Left ventricle myocardium inferior (tissue), 1 donor: ENCODE data around the gene PBX3. TPM values are rescaled to one million over a fixed set of nuclear protein-coding genes. Genes with fewer than 3 reads are reported as not detected.

ENCODE experiments used
- DNase-seq: peaks from one replicate; pipeline ENCODE4 v3.0.0-alpha.2; 2020
- H3K27ac ChIP-seq: fragments of 200-600 bp; replicated peaks from 2 replicates; pipeline ENCODE4 v1.8.0; 2021
- H3K27me3 ChIP-seq: fragments of 200-600 bp; 2 replicates; pipeline ENCODE4 v1.8.0; 2021; ENCODE audit warnings: low read depth
- H3K36me3 ChIP-seq: fragments of 200-600 bp; 2 replicates; pipeline ENCODE4 v1.8.0; 2021
- H3K4me1 ChIP-seq: fragments of 200-600 bp; 2 replicates; pipeline ENCODE4 v1.8.0; 2021
- H3K4me3 ChIP-seq: fragments of 200-600 bp; 2 replicates; pipeline ENCODE4 v1.8.0; 2021; ENCODE audit warnings: mild to moderate bottlenecking, moderate library complexity
- H3K9me3 ChIP-seq: fragments of 200-600 bp; replicated peaks from 2 replicates; pipeline ENCODE4 v1.8.0; 2021
- intact Hi-C: fragments of 100-400 bp; cut with micrococcal nuclease; formaldehyde crosslinking; loops from one replicate; pipeline ENCODE4 v1.11.0; 2022
- total RNA-seq: library from RNA; stranded (reverse); fragmentation: NEBNext Ultra II Directional; extraction: Animal tissue kit (Norgen Biotek cat#: 25700); gene quantifications from one replicate; pipeline ENCODE4 v1.2.1, GENCODE V29; 2021
- TF ChIP-seq, protein P1 (sequence below): fragments of 200-600 bp; IDR thresholded peaks from 2 replicates; pipeline ENCODE4 v1.8.0; 2021; ENCODE audit warnings: antibody characterized with exemption, mild to moderate bottlenecking, borderline replicate concordance
- donor health status: DM: no; HTN: yes; CAD: no; lungs with severe emphysema.

PBX3 gene
- total RNA-seq, 1 donor from 2014 or later: 44.2 TPM

DNA sequence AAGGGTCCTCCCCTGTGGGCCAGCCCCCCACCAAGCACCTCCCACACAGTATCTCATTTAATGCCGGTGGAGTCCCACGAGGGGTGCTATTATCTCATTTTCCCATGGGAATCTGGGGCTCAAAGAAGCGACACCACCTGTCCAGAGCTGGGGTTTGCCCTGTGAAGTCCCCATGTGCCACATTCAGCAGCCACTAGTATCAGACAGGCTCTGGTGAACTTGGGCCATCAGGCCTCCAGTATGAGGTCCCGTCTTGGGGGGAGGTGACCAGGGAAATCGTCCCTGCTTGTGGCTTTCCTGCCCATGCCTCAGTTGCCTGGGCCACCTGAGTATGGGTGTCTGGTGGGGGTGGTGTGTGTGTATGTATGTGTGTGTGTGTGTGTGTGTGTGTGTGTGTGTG lies 222.7 kb downstream of the PBX3 start:
- DNase-seq: no peak
- no peaks in the 10 kb centered on the region for H3K4me1 ChIP-seq
- H3K36me3 ChIP-seq: peaks cover 16% of the 10 kb centered on the region
- no peak overlapping the region for H3K4me3 ChIP-seq
- H3K27ac ChIP-seq: no peak overlapping the region
- no peaks in the 10 kb centered on the region for H3K27me3 ChIP-seq
- peaks cover 3% of the 10 kb centered on the region for H3K9me3 ChIP-seq
- TF ChIP-seq, protein P1, sequence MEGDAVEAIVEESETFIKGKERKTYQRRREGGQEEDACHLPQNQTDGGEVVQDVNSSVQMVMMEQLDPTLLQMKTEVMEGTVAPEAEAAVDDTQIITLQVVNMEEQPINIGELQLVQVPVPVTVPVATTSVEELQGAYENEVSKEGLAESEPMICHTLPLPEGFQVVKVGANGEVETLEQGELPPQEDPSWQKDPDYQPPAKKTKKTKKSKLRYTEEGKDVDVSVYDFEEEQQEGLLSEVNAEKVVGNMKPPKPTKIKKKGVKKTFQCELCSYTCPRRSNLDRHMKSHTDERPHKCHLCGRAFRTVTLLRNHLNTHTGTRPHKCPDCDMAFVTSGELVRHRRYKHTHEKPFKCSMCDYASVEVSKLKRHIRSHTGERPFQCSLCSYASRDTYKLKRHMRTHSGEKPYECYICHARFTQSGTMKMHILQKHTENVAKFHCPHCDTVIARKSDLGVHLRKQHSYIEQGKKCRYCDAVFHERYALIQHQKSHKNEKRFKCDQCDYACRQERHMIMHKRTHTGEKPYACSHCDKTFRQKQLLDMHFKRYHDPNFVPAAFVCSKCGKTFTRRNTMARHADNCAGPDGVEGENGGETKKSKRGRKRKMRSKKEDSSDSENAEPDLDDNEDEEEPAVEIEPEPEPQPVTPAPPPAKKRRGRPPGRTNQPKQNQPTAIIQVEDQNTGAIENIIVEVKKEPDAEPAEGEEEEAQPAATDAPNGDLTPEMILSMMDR: no peak
- intact Hi-C loops: no loop called here

DNA sequence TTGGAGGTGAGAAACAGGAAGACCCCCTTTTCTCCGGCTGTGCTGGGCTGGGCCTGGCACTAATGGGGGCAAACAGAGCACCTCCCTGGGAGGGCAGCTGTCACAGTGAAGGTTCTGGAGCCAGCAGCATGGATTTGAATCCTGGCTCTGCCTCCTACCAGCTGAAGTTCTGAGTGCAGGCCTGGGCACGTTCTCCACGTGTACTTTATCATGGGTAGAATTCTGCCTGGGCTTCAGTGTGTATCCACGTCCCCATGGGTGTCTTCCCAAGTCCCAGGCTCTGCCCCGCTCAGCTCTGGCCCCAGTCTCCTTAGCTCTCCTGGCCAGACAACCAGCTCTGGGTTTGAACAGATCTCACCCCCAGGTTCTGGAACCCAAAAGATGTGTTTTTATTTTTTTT lies 223.2 kb downstream of the PBX3 start:
- Histone ChIP-seq H3K27me3 (no peaks in the 10 kb centered on the region), H3K4me3 (no peak overlapping the region), H3K36me3 (peaks cover 12% of the 10 kb centered on the region), H3K9me3 (peaks cover 5% of the 10 kb centered on the region), H3K27ac (no peak overlapping the region), H3K4me1 (no peaks in the 10 kb centered on the region)
- TF ChIP-seq, protein P1: no peak
- intact Hi-C loops: no loop called here
- no peak for DNase-seq

DNA sequence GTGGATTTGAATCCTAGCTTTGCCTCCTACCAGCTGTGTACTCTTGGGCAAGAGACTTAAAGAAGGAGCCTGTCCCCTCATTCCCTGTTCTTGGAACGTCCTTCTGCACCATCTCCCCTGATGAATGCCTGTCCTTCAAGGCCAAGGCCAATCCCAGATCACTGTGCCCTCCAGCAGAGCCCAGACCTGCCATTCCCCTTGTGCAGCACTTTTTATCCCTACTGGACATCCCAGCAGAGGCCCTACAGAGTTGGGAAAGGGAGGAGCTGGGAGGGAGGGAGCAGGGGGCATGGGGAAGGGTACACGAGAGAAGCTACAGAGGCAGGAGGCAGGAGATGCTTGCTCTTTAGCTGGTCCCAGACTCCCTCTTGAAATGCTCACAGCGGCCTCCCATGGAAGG lies 223.9 kb downstream of the PBX3 start:
- H3K27ac ChIP-seq: no peak overlapping the region
- intact Hi-C loops: no loop called here
- peaks cover 7% of the 10 kb centered on the region for H3K36me3 ChIP-seq
- TF ChIP-seq, protein P1: no peak
- H3K4me3 ChIP-seq: no peak overlapping the region
- peaks cover 9% of the 10 kb centered on the region for H3K9me3 ChIP-seq
- no peaks in the 10 kb centered on the region for H3K4me1 ChIP-seq
- H3K27me3 ChIP-seq: no peaks in the 10 kb centered on the region
- no peak for DNase-seq

DNA sequence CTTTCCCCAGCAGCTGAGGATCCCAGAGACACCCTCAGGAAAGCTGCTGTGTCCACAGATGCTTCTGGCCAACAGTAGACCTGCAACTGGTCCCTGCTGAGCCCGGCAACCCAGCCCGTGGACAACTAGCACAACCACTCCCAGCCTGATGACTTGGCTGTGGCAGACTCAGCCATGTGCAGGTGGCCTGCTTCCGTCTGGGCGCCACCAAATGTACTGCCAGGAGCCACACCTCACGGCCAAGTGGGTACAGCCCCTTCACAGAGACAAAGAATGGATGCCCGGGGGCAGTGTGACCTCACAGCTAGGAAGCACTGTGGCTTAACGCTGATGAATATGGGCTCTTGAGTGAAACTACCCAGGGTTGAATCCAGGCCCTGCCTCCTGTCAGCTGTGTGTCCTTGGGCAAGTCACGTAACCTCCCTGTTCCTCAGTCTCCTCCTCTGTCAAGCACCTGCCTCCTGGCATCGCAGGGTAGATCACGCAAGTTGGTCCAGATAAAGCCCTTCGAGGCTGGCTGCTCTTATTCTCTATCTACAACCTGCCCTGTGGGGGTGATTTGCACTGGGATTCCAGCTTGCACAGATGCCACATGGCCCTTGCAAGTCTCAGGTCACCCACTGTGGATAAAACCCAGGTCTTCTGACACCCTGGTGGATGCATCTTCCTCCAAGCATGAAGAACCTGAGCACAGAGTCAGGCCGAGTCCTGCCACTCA lies 225.0 kb downstream of the PBX3 start:
- Histone ChIP-seq H3K36me3 (no peaks in the 10 kb centered on the region), H3K4me1 (no peaks in the 10 kb centered on the region), H3K9me3 (peaks cover 12% of the 10 kb centered on the region), H3K27me3 (no peaks in the 10 kb centered on the region), H3K27ac (no peak overlapping the region), H3K4me3 (no peak overlapping the region)
- TF ChIP-seq, protein P1: no peak
- intact Hi-C loops: no loop called here
- no peak for DNase-seq

DNA sequence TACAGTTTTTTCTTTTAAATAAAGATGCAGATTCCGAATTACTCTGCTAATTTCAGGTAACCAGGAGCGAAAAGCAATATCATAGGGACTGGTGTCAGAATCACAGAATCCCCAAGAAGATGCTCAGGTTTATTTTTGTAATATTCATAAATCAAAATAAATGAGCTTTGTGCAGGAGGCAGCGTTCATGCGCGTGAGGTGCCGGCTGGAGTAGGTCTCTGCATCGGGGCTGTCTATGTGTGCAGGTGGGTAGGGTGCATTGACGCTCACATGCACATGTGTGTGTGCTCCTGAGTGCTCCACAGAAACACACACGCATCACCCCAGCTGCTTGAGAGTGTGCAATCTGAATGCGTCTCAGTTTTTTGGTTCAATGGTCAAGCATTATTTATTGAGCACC lies 226.4 kb downstream of the PBX3 start:
- Histone ChIP-seq H3K36me3 (no peaks in the 10 kb centered on the region), H3K4me1 (no peaks in the 10 kb centered on the region), H3K4me3 (no peak overlapping the region), H3K27ac (no peak overlapping the region), H3K27me3 (no peaks in the 10 kb centered on the region), H3K9me3 (peaks cover 18% of the 10 kb centered on the region)
- intact Hi-C loops: no loop called here
- TF ChIP-seq, protein P1: no peak
- DNase-seq: no peak
